ENCODE data around the gene ECEL1.

Gene ECEL1

DNA sequence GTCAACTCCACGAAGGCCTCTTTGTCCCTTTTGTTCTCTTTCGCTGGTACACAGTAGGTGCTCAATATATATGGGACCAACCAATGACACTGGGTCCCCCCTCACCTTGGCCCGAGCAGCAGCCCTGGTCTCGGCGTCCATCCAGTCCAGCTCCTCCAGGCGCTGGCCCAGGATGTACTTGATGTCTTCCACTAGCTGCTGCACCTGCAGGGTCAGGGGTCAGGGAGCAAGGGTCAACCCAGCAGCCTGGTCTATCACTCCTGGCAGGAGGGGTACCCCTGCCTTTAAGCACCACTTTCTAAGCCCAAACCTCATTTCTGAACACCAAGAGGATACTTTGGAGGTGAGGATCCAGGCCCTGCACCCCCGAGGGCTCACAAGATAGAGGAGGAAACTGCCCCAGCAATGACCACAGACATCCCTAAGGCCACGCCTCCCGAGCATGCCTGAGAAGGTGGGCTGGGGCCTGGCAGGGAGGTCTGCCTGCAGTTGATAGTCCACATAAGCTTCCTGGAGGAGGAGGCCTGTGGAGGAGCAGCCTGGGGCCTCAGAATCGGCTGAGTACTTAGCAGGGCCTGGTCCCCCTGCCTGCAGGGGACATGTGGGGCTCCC is 4.2 kb downstream of the ECEL1 start:
- FAIRE-seq, result no peak

GRCh38 chr2:232482301-232483238 is 5.1 kb downstream of the ECEL1 start:
- no peak for FAIRE-seq

- no peak for FAIRE-seq
These were observed 6.1 kb downstream of the ECEL1 start for GRCh38 chr2:232481322-232482140.

- no peak for FAIRE-seq
These were observed 7.1 kb downstream of the ECEL1 start for GRCh38 chr2:232480201-232481190.

DNA sequence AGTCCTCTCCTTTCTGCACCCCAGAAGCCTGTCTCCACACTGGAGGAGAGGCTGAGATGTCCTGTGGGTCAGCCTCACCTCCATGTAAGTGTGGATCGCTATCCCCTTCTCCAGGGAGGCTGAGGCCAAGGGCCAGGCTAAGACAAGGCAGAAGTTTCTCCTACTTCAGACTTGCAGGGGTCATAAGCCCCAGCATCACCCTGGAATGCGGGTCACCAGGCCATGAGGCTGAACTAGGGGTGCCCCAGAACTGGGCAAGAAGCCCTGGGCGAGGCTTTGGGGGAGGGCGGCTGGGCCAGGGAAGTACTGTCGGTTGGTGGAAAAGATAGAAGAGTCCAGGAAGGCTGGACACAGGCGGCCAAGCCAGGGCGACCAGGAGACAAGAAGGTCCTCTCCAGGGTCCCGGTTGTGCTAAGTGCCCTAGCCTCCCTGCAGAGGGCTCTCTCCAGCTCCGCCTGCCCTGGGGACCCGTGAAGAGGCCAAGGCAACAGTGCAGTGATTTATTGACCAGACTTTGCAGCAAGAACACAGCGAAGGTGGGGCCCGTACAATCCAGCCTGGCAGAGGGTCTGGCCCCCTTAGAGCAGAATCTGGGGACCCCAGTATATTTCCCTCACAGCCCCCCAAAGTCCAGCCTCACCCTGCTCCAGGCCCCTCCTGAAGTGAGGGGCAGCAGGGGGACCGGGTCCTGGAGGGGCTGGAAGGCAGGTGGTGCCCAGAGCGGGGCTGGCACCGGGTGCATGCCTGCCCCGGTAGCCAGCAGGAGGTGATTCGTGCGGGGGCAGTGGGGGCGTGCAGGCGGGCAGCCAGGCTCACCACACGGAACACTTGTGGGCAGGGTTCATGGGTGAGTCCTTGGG is 8.1 kb downstream of the ECEL1 start:
- no peak for FAIRE-seq

DNA sequence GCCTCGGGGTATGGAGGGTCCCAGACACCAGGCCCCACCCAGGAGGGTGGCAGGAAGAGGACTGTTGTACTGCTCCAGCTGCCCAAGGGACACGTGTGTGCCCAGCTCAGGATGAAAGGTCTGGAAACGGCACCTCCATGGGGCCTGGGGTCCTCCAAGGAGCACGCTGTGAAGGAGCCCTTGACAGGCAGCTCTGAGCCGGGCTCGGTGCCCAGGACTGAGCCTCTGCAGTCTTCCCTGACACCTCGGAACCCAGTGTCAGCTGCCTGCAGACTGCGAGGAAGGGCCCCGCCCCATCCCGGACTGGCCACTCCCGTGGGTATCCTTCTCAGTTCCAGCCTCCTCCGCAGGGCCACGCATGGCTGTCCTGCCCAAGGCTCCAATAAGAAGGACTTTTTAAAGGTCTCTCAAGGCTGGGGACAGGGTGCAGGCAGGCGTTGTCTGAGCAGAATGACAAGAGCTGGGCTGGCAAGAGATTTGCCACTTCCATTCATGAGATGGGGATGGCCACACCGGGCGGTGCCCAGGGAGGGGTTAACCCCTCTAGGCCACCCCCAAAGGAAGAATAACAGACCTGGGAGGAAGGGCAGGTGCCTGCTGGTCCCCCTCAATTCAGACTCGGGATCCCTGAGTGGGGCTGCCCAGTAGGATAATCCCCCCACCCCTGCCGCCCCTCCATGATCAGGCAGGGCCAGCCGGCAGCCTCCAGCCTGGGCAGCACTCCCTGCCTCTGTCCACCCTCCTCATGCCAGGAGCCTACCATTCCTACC is 8.9 kb downstream of the ECEL1 start:
- no peak for FAIRE-seq

DNA sequence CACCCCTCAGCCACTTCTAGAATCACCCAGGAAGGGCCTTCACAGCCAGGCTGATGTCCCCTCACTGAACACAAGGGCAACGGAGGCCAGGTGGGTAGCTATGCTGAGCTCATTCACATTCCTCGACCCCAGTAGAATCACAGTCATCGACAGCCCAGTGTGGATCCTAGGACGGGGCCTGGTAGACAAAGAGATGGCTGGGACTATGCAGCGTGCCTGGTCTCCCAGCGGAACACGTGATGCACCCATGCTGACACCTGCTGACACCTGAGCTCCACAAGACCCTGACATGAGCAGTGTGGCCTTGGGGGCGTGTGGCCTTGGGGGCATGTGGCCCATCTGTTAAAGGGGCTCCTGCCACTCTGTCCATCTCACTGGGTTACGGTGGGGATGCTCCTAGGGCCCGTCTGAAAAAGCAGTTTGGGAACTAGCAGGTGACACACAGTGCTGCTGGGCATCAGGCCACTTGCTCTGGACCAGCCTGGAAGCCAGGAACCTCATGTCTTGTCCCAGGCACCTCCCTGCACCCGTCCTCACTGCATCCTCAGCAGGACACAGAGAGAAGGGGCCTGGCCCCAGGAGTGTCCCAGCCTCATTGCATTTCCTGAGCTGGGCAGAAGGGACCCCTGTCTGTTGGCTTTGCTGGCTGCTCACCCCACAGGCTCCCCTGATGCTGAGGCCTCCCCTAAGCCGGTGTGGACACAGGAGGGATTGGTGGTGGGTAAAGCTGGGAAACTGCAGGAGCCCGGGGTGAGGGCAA is 9.7 kb downstream of the ECEL1 start:
- no peak for FAIRE-seq

DNA sequence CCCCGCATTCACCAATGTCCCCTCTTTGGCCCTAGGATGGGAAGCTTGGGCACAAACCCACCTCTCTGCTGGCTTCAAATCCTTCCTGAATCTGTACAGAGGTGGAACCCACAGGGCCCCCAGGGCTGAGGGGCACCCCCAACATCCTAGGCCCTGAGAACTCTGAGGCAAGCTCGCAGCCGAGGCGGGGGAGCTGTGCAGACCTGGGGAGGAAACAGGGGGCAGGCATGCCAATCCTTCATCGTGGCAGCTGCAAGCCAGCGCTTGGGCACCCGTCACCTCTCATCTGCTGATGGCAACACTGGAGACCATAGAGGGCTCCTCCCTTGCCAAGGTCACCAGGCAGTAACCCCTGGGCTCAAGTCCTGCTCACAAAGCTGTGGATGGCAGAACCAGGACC is 10.8 kb downstream of the ECEL1 start:
- FAIRE-seq, result no peak

DNA sequence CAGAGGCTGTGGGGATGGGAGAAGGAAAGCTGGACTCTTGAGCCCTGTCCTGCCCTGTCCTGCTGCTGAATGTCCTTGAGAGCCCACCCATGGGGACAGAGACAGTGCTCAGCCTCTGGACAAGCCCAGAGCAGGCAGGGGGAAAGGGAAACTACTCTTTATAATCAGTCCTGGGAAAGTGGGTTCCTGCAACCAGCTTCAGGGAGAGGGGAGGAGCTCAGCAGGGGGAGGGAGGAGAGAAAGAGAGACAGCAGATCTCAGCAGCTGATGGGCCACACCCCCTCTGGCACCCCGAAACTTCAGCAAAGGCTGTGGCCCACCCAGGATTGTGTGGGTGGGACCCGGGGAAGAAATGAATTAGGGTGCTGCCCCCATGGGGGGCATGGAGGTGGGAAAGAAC is 11.6 kb downstream of the ECEL1 start:
- FAIRE-seq, result no peak

GRCh38 chr2:232473467-232473890 is 14.2 kb downstream of the ECEL1 start:
- FAIRE-seq, result no peak

- no peak for FAIRE-seq
These were observed 21.4 kb downstream of the ECEL1 start for GRCh38 chr2:232466221-232466620.

- no peak for FAIRE-seq
These were observed 22.6 kb downstream of the ECEL1 start for GRCh38 chr2:232465061-232465460.

- no peak for FAIRE-seq
These were observed 23.1 kb downstream of the ECEL1 start for GRCh38 chr2:232464544-232464885.

DNA sequence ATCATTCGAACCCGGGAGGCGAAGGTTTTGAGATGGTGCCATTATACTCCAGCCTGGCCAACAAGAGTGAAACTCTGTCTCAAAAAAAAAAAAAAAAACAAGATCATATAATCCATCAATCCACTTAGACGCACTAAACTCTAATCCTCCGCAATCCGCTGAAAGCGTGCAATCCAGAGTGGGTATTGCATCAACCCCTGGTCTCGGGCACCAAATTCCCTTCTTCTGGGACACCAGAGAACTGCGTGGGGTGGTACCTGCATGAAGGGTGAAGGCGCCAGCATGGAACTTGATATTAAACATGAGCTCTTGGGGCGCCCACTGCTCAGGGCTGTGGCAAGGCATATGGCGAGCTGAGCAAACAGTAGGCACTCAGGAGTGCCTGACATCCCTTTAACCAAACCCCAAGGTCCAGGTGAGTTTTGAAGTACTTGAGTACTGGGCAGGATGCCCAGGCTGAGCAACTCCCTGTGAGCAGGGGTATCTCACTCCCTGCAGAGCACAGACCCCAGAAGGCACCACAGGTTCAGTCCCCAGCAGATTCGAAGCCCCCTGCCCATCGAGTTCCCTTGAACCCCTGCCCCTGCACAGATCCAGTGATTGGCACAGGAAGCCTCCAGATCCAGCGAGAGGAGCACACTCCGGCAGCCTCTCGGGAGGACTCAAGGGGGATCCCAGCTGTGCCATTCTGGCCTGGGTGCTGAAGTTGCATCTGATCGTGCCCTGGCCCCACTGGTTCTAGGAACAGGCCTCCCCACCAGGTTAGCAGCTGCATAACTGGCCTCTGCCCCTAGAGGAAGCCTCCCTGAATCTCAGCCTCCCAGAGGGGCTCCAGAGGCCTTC is 23.7 kb downstream of the ECEL1 start:
- no peak for FAIRE-seq

DNA sequence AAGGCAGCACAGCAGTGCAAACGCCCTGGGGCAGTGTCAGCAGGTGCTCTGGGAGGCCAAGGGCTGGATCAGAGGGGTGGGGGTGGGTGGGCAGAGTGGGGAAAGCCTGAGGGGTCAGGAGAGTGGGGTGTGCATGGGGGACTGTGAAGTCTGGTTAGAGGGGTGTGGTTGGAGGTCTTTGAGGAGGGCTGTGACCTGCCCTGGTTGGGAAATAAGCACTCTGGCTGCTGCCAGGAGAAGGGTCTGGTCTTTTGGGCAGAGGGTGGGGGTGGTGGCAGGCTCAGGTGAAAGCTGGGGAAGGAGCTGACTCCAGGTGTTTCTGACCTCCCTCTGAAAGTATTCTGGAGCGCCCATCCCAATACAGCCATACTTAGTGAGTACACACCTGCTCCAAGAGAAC is 27.5 kb downstream of the ECEL1 start:
- FAIRE-seq, result no peak

GRCh38 chr2:232459419-232460035 is 28.1 kb downstream of the ECEL1 start:
- no peak for FAIRE-seq

DNA sequence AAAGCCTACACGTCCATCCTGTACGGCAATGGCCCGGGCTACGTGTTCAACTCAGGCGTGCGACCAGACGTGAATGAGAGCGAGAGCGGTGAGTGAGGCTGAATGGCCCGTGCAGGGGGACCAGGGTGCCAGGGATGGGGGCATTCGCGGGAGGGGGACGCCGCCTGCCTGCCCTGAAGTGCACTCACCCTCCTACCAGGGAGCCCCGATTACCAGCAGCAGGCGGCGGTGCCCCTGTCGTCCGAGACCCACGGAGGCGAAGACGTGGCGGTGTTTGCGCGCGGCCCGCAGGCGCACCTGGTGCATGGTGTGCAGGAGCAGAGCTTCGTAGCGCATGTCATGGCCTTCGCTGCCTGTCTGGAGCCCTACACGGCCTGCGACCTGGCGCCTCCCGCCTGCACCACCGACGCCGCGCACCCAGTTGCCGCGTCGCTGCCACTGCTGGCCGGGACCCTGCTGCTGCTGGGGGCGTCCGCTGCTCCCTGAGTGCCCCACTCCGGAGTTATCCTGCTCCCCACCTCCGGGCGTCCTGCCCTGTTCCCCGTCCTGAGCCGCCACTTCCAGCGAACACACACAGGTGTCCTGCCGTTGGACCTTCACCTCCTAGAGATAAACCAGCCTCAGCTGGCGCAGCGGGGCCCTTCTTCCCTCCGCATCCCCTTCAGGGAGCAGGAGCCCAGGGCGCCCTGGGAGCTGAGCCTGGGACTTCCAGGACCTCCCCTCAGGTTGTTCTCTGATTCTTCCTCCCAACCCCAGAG is 28.8 kb downstream of the ECEL1 start:
- FAIRE-seq, result no peak

Data from islet of Langerhans (tissue), 1 donor.